SJCRH30 (cell line): ENCODE results near the gene GPRC5D. TPM values are rescaled to one million over a fixed set of nuclear protein-coding genes. Genes with fewer than 3 reads are reported as not detected.
A peak's percentile ranks its signal among the peaks of the same experiment; 100 is the strongest.

ENCODE experiments used
- DNase-seq, 2 experiments: peaks; one replicate each; pipeline ENCODE4 v3.0.0-alpha.2; 2015 to 2020
- H3K27ac ChIP-seq: fragments of 250-450 bp; sonication (Bioruptor Pico); 2 replicates; pipeline ENCODE4 v1.5.1; 2020; ENCODE audit warnings: mild to moderate bottlenecking, moderate library complexity
- H3K27me3 ChIP-seq: fragments of 250-450 bp; sonication (Bioruptor Pico); 2 replicates; pipeline ENCODE4 v1.5.1; 2020; ENCODE audit warnings: mild to moderate bottlenecking, moderate library complexity
- H3K36me3 ChIP-seq: fragments of 250-450 bp; sonication (Bioruptor Pico); 2 replicates; pipeline ENCODE4 v1.5.1; 2020; ENCODE audit warnings: mild to moderate bottlenecking, moderate library complexity
- H3K4me1 ChIP-seq: fragments of 250-450 bp; sonication (Bioruptor Pico); 2 replicates; pipeline ENCODE4 v1.5.1; 2020; ENCODE audit warnings: mild to moderate bottlenecking, moderate library complexity
- H3K4me3 ChIP-seq: fragments of 250-450 bp; sonication (Bioruptor Pico); 2 replicates; pipeline ENCODE4 v1.5.1; 2020; ENCODE audit warnings: mild to moderate bottlenecking, moderate library complexity
- H3K9me3 ChIP-seq: fragments of 250-450 bp; sonication (Bioruptor Pico); replicated peaks from 2 replicates; pipeline ENCODE4 v1.5.1; 2020; ENCODE audit warnings: mild to moderate bottlenecking, moderate library complexity
- total RNA-seq: library from RNA; depleted of rRNA; stranded (reverse); fragments of >200 nt; shearing (Covaris generic); gene quantifications from 2 replicates; pipeline ENCODE4 v1.2.3, GENCODE V29; 2014; rRNA removed

Gene GPRC5D
- total RNA-seq, 1 experiment from 2014 or later, result not detected

GRCh38 chr12:12897302-12897701, 54.7 kb downstream of the GPRC5D start:
- no peak for DNase-seq
- no peak overlapping the region for H3K27ac ChIP-seq
- no peaks in the 10 kb centered on the region for H3K9me3 ChIP-seq
- H3K4me3 ChIP-seq, result no peak overlapping the region
- no peaks in the 10 kb centered on the region for H3K27me3 ChIP-seq
- H3K4me1 ChIP-seq, result peaks cover 12% of the 10 kb centered on the region
- H3K36me3 ChIP-seq, result no peaks in the 10 kb centered on the region

- no peak for DNase-seq
These were observed 55.7 kb downstream of the GPRC5D start for GRCh38 chr12:12896260-12896659.

DNA sequence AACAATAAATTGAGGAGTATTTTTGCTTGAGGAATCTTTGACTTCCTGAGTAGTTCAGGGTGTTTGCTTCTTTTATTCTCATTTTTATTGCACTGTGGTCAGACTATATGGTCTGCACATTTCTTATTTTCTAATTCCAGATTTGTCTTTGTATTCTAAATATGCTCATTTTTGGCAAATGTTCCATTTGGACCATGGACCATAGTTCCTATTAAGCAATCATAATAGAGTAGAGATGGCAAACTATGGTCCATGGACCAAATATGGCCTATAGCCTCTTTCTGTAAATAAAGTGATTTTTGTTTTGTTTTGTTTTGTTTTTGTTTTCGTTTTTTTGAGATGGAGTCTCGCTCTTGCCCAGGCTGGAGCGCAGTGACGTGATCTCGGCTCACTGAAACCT, 58.5 kb downstream of the GPRC5D start:
- Histone ChIP-seq H3K36me3 (no peaks in the 10 kb centered on the region), H3K27ac (no peak overlapping the region), H3K27me3 (no peaks in the 10 kb centered on the region), H3K9me3 (no peaks in the 10 kb centered on the region), H3K4me1 (peaks cover 4% of the 10 kb centered on the region; the same call in 1 of the 2 replicates), H3K4me3 (no peak overlapping the region)
- no peak for DNase-seq

More at GRCh38 chr12:12896260-12896659, 55.7 kb downstream of the GPRC5D start:
- peaks cover 12% of the 10 kb centered on the region for H3K4me1 ChIP-seq
- H3K9me3 ChIP-seq, result no peaks in the 10 kb centered on the region
- H3K4me3 ChIP-seq, result no peak overlapping the region
- no peaks in the 10 kb centered on the region for H3K27me3 ChIP-seq
- no peak overlapping the region for H3K27ac ChIP-seq
- H3K36me3 ChIP-seq, result no peaks in the 10 kb centered on the region

DNA sequence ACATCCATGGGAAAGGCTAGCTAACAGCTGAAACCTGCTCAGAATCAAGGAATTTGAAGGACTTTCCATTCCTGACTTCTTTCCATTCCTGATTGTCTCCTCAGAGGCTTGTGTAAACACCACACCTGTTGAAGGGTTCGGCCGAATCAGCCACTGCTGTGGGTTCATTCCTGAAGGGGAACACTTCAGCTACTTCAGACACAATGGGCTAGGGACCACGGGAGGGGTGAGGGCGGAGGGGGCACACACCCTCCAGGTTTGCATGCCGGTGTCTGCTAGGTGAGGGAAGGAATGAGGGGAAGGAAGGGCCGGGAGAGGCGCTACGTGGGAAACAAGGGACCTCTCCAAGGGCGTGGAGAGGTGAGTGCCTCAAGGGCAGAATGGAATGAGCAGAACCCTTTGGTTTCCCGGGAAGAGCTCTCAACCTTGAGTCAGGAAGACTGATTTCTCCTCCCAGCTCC, 59.3 kb downstream of the GPRC5D start:
- Histone ChIP-seq H3K27ac (no peak overlapping the region), H3K27me3 (no peaks in the 10 kb centered on the region), H3K36me3 (no peaks in the 10 kb centered on the region), H3K4me3 (peak overlapping the region; percentile 56), H3K9me3 (no peaks in the 10 kb centered on the region), H3K4me1 (peaks cover 4% of the 10 kb centered on the region; the same call in 1 of the 2 replicates)
- DNase-seq, result no peak

DNA sequence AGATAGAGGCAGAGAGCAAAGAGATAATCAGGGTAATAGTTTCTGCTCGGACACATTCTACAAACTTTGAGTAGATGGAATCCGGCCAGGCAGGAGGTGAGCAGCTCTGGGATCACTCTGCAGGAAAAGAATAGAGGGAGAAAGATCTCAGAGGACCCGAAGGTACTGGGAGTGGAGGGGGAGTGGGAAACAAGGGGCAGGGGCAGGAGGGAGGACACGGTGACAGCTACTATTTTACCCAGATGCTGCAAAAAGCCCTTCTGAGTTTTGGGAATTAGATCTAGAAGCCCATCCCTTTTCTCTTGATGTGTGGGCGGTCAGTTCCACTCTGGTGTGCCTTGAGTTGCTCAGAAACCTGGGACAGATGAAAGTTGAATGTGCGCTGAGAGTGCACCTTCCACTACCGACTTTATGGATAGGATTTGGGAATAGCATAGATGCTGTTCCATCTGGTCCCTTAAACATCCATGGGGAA, 60.1 kb downstream of the GPRC5D start:
- H3K27ac ChIP-seq, result peak overlapping the region; percentile 92
- H3K36me3 ChIP-seq, result no peaks in the 10 kb centered on the region
- no peak for DNase-seq
- peak overlapping the region; percentile 56 for H3K4me3 ChIP-seq
- no peaks in the 10 kb centered on the region for H3K27me3 ChIP-seq
- peaks cover 4% of the 10 kb centered on the region; the same call in 1 of the 2 replicates for H3K4me1 ChIP-seq
- no peaks in the 10 kb centered on the region for H3K9me3 ChIP-seq

DNA sequence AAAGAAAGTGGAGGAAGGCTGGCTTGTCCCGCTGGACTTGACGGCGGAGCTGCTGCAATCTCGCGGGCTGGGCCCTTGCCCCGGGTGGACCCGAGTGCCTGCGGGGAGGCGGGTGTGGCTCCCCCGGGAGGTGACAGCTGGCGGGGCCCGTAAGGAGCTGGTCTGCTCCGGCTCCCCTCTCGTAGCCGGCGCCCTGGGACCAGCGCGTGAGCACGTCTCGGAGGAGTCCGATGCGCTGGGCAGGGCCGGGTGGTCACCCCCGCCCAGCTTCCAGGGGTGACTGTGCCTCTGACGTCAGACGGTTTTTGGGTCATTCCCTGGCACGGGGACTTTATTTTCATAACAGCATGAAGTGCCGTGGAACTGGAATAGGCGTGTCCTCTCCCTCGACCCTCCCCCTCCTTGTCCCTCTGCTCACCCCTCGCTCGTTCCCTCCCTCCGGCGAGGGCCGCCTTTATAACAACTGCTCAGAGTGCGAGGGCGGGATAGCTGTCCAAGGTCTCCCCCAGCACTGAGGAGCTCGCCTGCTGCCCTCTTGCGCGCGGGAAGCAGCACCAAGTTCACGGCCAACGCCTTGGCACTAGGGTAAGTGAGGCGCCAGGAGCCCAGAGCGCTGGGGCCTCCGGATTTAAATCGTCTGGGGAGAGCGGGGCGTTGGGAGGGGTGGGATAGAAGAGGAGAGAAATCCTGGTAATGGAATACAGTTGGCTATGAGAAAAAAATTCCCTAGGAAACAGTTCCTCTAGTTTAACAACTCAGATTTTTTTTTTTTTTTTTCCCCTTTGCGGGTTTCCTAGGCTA, 60.7 kb downstream of the GPRC5D start, which contains the start of gene GPRC5A:
Gene GPRC5A (plus strand): TSS at position 483 of the 801 bp plus-strand sequence. CDS start 16,688 bp downstream, outside the sequence.
- no peaks in the 10 kb centered on the region for H3K36me3 ChIP-seq
- peaks cover 4% of the 10 kb centered on the region; the same call in 1 of the 2 replicates for H3K4me1 ChIP-seq
- no peaks in the 10 kb centered on the region for H3K27me3 ChIP-seq
- no peaks in the 10 kb centered on the region for H3K9me3 ChIP-seq
- H3K27ac ChIP-seq, result peak within 1 kb of the TSS; percentile 92
- peak; percentile 95 to 96 for DNase-seq
- peak within 1 kb of the TSS; percentile 56 for H3K4me3 ChIP-seq

Other genes starting within 250 kb of the GPRC5D start
- 37.1 and 37.6 TPM in 2 replicates for gene CDKN1B, start 234.8 kb downstream of the GPRC5D start, total RNA-seq
- 2.0 and 2.1 TPM in 2 replicates for gene APOLD1, start 166.5 kb downstream of the GPRC5D start, total RNA-seq
- 86.8 and 98.2 TPM in 2 replicates for gene DDX47, start 138.8 kb downstream of the GPRC5D start, total RNA-seq
- 15.6 and 18.0 TPM in 2 replicates for gene GPRC5A, start 60.6 kb downstream of the GPRC5D start, total RNA-seq
- gene HEBP1, start 48.1 kb upstream of the GPRC5D start, total RNA-seq, result 9.0 and 9.1 TPM in 2 replicates
- 8.4 and 9.1 TPM in 2 replicates for gene FAM234B, start 92.2 kb upstream of the GPRC5D start, total RNA-seq
- gene GSG1, start 151.5 kb upstream of the GPRC5D start, total RNA-seq, result 0.49 and 1.0 TPM in 2 replicates
- gene EMP1, start 244.6 kb upstream of the GPRC5D start, total RNA-seq, result 3.4 and 7.5 TPM in 2 replicates